NCI-H510A (cell line): ENCODE results near the gene HOXA6.

ENCODE experiments used
- DNase-seq: peaks from one replicate; lab custom pipeline; 2025; lab: John Stamatoyannopoulos, UW

The HOXA6 gene

GRCh38 chr7:27147199-27148030 is at the start of gene HOXA6:
Gene HOXA6, minus strand, starts transcription at chr7:27147774. Its CDS starts 25 bp downstream, at chr7:27147749.
- peak; percentile 58 for DNase-seq

- no peak for DNase-seq
Measured at GRCh38 chr7:27196287-27196767, 48.8 kb upstream of the HOXA6 start.

GRCh38 chr7:27194686-27195379 is 47.3 kb upstream of the HOXA6 start:
- no peak for DNase-seq

DNA sequence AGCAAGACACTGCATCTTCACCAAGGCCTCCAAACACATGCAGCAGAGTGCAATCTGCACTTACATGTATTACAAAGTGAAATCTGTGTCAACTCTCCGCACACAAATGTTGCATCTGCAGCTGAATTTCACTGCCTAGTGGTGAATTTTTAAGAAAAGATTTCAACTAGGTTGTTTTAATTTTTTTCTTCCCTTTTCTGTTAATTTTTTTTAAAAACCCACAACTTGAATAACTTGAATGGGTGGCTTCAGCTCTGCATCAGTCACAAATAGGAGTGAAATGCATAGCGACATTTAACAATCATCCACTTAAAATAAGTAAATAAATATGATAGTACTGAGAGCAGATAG is 46.4 kb upstream of the HOXA6 start:
- no peak for DNase-seq

DNA sequence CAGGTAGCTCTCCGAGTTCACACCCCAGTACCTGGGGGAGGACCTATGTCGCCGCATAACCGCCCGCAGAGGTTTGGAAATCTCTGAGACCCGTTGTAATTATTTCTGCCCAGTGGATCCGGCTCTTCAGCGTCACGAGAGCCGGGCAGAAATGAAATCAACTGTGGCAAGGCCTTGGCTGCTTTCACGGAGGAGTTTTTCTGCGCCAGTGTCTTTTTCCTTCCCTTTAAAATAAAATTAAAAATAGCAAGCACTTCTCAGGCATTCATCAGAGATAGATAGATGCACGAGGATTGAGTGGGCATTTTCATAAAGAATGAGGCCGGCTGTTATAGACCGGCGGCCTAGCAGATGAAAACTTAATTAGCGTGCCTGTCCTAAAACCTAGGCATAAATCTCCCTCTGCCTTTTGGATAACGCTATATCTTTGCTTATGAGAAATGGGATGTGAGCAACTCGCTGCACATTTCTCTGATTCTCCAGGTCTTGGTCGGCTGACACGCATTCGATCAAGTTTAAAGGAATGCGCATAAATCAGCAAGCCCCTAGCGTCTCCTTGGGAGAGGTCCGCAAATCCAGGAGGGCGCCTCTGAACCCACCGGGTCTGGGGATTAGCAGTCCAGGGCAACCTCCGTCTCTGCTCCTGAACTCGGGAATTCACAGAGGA is 45.9 kb upstream of the HOXA6 start:
- DNase-seq, result no peak

DNA sequence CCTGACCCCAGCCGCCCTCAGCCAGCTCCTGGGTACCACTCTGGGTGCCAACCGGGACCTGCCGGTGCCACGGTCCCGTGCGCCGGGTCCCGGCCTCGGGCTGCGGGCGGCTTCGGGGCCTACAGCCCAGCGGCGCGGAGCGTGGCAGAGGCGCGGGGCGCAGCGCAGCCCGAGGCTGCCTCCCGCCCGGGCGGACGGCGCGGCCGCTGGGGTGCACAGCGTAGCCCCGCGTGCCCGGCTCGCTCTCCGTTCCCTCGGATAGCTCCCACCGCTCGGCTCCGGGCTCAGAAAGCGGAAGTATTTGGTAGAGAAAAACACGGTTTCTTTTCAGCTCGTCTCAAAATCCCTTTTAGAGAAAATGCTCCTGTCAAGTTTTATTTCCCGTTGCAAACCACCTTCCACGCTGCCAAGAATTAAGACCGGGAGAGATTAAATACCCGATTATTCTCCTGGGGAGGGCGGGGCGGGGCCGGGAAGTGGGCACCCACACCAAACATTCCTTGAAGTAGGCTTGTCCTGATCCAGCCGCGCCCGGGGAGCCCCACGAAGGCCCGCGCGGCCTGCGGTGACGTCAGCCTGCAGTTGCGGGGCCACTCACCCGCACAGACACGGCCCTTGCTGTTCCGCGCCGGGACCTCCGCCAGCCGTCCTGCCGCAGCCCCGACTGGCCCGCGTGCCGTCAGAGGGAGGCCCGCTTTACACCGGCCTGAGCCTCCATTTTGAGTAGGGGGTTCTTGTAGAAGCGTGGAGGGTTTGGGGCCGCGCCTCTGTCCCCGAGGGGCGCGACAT is 45.2 kb upstream of the HOXA6 start:
- DNase-seq, result no peak

DNA sequence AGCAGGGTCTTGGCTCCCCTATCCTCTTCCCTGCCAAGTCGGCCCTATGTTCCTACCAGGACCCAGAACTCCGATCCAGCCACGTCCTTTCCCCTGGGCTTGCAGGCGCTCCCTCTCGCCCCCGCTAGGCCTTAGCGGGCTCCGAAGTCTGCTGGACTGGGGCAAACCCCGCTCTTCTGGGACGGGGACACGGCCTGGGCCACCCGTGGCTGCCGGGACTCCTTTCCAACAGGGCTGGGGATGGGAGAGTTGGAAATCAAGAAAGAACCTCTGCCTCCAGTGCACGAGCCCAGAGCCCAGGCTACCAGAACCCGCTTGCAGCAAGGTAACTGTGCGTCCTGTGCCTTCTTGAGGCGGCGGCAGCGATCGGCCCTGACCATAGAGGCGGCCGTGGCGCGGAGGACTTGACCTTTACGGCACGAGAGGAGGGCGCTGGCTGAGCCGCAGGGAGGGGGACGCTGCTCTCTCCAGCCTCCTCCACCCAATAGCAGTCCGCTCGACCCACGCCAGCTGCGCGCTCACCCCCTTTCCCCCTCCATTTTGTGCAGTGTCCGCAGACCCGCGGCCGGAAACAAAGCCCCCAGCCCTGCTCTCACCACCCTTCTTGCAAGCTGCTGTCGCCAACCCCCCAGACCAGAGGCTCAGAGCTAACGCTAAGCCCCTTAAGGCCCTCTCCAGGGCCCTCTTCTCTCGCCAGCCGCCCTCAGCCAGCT is 44.4 kb upstream of the HOXA6 start:
- DNase-seq, result no peak

- no peak for DNase-seq
Measured at GRCh38 chr7:27191161-27191731, 43.7 kb upstream of the HOXA6 start.

DNA sequence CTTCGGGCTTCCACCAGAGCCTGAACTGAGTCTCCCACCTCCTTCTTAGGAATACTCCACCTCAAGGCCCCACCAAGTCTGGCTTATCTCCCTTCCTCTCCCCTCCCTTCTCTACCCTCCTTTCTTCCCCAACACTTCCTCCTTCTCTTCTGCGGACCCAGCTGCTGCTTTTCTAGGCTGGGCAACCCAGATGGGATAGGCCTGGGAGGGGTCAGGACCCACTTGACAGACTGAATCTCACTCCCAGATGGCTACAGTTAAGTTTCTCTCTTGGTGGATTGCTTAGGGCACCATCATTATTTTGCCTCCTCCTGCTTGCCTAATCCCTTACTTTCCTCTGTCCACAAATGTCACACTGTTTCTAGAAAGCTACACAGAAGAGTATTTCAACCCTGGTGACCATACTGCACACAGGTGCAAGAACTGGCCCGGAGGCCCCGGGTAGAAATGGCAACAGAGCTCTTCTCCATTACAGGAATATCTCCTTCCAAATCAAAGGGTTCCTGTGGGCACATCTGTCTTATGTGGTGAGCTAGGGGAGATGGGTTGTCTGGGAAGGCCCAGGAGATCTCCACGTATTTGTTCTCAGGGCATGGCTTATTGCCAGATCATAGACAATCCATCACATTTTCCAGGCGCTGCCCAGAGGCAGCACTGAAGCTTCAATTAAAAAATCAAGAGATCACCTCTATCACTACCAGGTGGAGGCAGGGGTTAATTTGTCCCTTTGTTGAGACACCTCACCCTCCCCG is 42.6 kb upstream of the HOXA6 start:
- no peak for DNase-seq

GRCh38 chr7:27189295-27189996 is 41.9 kb upstream of the HOXA6 start:
- DNase-seq, result no peak

- no peak for DNase-seq
Measured at GRCh38 chr7:27188386-27189294, 41.1 kb upstream of the HOXA6 start.

- no peak for DNase-seq
Measured at GRCh38 chr7:27187475-27188385, 40.2 kb upstream of the HOXA6 start.

DNA sequence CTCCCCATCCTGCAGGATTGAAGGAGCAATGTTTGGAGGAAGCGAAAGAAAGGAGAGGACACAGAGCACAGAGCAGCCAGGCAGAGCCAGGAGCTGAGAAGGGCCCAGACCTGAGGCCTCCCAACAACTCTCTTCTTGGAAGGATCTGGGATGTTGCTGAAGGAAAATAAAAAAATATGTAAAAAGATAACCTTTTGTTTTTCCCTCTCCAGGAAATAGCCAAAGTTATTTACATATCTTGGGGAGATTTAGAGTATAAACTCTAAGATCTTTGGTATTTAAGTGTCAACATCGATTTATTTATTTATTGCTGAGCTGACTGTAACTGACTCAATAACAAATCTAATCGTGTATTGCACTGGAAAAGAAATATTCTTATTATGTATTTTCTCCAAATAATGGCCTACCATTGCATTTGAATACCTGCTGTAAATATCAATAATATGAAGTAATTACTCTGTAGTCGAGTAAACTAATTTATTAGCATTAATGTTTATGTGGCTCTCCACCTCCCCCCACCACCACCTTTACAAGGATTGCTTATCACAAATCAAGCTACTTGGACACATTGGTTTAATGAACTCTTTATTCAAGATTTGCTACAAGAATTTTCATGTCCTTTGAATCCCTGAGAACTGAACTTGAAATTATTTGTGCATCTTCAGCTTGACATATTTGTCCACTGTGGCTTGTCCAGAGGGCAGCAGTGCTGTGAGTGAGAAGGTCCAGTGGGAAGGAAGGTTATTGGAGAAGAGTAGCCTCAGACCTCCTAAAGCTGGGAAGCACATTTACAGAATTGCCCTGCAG is 39.3 kb upstream of the HOXA6 start:
- no peak for DNase-seq

GRCh38 chr7:27185854-27186667 is 38.5 kb upstream of the HOXA6 start:
- DNase-seq, result no peak

GRCh38 chr7:27185013-27185853 is 37.7 kb upstream of the HOXA6 start, which contains the start of gene HOXA11:
Gene HOXA11, minus strand, starts transcription at chr7:27185232. Its CDS starts 88 bp downstream, at chr7:27185144.
- peak; percentile 24 for DNase-seq
